ENCODE data around the gene IFI27L2.

Gene IFI27L2

GRCh38 chr14:94145902-94146527 lies 16.6 kb upstream of the IFI27L2 start:
- DNase-seq: no peak

DNA sequence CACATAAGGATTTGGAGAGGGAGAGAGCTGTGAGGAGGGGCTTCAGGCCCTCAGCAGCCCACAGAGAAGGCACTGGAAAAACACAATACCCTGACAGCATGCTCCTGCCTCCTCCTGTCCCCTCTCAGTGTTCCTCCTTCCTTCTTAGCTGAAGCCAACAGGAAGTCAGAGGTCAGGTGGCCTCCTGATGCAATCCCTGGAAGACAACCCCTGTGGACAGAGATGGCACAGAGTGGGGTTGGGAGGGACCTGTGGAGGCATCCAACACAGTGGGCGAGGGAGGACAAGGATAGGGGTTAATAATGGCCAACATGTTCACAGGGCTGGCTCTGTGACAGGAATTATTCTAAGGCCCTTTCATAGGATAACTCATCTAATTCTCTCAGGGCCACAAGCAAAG lies 15.4 kb upstream of the IFI27L2 start:
- DNase-seq: no peak

DNA sequence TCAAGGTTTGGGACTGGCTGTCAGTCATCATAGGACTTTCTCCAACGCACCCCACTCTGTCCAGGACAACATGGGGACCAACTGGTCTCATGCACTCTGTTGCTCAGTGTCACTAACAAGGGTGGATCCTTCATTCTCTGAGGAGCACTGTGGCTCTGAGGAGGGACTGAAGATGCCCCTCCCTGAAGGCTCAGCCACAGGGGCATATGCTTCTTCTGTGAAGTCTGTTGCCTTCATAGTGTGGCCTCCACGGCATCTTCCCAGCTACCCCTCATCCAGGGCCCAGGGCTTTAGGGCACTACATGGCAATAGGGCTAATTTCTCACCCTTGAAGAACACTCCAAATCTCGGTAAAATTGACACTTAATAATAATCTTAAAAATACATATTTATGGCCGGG lies 14.3 kb upstream of the IFI27L2 start:
- DNase-seq: no peak

- DNase-seq: no peak
These were observed 13.8 kb upstream of the IFI27L2 start for GRCh38 chr14:94143239-94143638.

DNA sequence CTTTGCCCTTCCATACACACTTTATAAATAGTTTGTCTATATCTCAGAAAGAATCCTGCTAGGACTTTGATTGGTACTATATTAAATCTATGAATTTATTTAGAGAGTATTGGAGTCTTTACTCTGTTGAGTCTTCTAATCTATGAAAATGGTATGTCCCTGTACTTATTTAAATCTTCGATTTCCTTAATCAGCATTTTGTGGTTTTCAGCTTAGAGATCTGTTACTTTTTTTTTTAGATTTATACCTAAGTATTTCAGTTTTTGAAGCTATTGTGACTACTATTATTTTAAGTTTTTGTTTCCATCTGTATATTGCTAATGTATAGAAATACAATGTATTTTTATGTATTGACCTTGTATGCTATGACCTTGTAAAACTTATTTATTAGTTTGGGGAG lies 13.4 kb upstream of the IFI27L2 start:
- DNase-seq: no peak

DNA sequence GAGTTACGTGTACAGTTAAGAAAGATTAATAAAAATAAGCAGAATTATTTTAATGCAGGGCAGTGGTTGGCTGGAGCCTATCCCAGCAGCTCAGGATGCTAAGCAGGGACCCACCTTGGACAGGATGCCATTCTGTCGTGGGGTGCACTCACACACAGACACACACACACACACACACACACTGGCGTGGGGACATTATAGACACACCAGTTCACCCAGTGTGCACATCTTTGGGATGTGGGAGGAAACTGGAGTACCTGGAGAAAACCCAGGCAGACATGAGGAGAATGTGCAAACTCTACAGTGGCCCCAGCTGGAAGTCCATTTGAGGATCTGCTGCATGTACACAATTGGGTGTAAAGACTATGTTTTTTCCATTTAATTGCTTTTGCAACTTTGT lies 12.8 kb upstream of the IFI27L2 start:
- no peak for DNase-seq

DNA sequence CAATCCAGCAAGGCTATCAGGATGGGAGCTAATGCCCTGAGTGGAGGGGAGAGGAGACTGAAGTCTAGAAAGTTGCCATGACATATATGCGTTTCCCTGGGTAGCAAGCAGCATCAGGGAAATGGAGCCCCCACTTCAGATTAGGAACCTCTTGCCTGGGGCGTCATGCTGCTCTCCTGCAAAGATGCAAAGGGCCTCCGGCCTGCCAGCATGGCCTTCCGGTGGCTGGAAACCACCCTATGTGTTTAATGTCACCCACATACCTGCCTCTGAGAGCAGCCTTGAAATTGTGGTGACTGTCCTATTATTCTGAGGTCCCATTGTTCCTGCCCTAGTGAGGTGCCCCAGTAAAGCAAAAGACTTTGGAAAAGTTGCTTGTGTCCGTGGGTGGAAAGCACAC lies 10.0 kb upstream of the IFI27L2 start:
- DNase-seq: no peak

DNA sequence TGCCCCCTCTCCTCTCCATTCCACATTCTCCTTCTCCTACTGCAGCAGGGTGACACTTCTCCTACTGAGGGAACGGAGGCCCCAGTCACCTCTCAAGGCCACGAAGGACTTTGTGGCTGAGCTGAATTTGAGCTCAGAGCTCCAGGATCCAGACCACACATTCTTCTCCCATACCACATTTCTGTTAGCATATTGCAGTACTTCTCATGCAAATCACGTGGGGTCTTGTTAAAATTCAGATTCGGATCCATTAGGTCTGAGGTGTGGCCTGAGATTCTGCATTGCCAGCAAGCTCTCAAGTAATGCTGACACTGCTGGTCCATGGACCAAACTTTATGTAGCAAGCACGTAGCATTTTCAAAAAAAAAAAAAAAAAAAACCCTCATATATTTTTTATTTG lies 9.6 kb upstream of the IFI27L2 start:
- DNase-seq: no peak

DNA sequence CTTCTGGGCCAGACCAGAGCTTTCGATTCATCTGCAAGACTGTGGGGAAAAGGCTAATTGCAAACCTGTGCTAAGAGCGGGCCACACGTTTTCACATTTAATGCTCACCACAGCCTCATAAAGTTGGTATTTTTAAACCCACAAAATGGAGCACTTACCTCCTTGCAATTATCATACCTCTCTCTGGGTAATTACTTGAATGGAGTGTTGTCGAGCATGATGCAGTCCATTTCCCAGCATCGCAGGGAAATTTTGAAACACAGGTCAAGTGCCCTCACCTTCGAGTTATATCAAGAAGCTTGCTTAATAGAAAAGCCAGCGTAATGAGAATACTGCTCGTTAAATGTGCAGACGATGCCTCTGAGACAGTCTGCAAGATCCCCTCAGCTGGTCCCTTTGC lies 8.8 kb upstream of the IFI27L2 start:
- DNase-seq: no peak

GRCh38 chr14:94136575-94137331 lies 7.3 kb upstream of the IFI27L2 start:
- peak; percentile 74 for DNase-seq

DNA sequence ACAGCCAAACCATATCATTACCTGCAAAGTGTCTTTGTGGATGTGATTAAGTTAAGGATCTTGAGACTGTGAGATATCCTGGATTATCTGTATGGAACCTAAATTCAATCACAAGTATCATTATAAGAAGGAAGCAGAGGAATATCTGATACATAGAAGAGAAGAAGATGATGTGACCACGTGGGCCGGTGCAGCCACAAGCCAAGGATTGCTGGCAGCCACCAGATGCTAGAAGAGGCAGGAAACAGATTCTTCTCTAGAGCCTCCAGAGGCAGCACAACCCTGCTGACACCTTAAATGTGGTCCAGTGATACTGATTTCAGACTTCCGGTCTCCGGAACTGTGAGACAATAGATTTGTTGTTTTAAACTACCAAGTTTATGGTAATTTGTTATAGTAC lies 6.1 kb upstream of the IFI27L2 start:
- DNase-seq: no peak

GRCh38 chr14:94132285-94132887 lies 3.0 kb upstream of the IFI27L2 start:
- peak; percentile 24 for DNase-seq

GRCh38 chr14:94129758-94130414 lies 482 bp upstream of the IFI27L2 start:
- no peak for DNase-seq

DNA sequence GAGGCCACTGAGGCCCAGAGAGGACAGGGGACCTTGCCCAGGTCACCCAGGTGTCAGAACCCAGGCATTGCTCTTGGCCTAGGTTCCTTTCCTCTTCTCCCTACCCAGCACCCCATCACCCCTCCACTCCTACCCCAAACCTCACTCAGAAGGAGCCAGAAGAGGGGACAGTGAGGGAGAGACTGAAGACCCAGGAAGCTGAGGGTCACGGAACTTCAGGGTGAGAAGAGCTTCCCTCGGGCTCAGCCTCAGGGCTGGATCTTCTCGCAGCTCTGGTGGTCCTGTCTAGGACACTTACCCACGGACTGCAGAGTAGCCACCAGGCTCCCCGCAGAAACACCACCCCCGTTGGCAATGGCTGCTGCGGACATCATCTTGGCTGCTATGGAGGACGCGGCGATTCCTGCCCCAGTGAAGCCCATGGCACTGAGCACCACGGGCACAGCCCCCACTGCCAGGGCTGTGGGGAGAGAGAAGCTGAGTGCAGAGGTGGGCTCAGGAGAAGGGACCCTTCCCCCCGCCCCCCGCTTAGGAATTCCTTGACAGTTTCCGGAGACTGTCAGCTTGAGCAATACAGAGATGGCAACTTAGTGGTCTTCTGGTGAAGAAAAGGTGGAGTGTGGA lies 1.1 kb downstream of the IFI27L2 start:
- no peak for DNase-seq

DNA sequence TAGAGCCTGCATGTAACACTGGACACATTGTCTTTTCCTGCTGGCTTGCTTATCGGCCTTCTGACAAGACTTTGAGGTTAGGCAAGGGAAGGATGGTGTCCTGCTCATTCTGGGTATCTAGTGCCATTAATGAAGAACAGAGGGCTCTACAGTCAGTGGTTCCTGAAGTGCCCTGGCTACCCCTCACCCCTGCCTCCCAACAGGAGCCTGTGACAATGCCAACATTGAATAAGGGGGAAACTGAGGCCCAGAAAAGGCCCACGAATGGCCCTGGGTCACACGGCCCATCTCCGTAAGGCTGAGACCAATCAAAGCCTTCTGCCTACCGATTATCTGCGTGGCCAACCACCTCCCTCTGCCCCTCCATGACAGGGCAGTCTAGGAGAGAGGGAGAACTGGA lies 2.1 kb downstream of the IFI27L2 start:
- DNase-seq: no peak

DNA sequence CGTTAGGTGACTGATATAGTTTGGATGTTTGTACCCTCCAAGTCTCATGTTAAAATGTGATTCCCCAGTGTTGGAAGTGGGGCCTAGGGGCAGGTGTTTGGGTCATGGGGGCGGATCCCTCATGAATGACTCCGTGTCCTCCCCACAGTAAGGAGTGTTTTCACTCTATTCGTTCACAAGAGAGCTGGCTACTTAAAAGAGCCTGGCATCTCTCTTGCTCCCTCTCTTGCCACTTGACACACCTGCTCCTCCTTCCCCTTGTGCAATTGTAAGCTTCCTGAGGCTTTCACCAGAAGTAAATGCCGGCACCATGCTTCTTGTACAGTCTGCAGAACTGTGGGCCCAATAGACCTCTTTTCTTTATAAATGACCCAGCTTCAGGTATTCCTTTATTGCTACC lies 2.6 kb downstream of the IFI27L2 start:
- DNase-seq: no peak

DNA sequence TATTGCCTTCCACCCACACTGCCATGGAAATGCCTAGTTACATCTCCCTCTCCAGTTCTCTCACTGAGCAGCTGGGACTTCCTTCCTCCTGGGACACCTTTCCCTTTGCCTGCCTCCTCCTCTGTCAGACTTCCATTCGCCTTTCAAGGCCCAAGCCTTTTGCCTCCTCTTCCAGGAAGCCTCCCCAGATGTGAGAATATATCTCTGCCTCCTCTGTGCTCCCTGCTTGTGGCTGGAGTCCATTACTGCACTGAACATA lies 3.1 kb downstream of the IFI27L2 start:
- DNase-seq: no peak

DNA sequence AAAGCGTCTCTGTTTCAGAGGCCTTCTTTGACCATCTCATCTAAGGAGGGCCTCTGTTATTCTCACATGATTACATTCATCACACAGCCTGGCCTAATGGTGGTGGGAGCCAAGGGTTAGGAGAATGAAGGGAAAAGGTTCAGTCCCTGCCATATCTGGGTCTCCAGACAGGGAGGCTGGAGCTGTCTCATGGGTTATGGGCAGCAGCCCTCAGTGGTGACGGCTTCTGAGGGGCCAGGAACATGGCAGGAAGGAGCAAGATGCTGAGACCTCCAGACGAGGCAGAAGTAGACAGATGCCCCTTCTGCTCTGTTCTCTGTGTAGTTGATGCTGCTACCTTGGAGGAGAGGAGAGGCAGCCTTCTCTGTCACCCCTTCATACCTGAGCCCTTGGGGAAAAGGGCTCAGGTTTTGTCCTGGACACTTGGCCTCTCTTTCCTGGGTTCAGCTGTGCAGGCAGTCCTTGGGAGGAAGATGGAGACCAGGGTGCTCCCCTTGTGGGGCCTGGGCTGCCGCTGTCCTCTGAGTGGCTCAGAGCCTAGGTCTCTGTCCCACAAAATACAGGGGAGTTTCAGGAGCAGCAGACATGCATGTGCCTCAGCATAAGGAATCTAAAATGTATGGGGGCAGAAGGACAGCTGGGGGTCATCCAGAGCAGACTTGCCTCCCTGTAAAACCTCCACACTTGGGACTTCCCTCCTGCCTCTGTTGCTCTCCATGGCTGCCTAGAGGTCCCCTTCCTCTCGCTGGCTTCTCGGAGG lies 3.6 kb downstream of the IFI27L2 start:
- DNase-seq: no peak

- DNase-seq: no peak
These were observed 4.6 kb downstream of the IFI27L2 start for GRCh38 chr14:94124582-94125377.

DNA sequence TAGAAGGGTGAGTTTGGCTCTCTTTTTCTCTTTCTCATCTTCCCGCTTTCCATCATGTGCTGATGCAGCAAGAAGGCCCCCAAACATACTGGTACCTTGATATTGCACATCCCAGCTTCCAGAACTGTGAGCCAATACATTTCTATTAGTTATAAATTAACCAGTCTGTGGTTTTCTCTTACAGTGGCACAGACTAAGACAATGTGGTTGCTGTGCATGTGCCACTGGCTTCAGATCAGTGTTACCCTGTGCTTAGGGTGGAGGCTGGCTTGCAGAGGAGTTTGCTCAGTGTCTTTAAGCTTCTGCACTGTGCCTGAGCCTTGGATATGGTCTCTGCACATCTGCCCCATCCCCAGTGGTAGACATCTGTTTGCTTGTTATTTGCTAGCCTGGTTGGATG lies 5.5 kb downstream of the IFI27L2 start:
- no peak for DNase-seq

DNA sequence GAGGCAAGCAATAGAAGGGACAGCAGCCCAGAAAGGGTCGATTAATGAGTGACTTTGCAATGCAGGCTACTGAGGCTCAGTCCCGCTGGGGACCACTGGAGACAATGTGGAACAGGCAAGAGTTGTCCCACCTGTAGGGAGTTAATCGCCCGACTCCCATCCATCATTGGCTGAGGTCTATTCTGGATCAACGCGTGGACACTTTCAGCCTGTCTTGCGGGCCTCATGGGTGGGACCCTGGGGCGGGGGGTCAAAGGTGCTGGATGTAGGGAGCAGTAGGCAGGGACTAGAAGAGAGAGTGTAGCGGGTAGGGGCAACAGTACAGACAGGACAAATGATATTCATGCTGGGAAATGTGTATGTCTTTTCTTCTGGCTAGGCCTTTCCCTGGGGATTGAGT lies 6.1 kb downstream of the IFI27L2 start:
- no peak for DNase-seq

- DNase-seq: no peak
These were observed 7.0 kb downstream of the IFI27L2 start for GRCh38 chr14:94122438-94122837.
